GM13976 (cell line): ENCODE measurements around the gene SIGLEC8.

ENCODE experiments used
- DNase-seq: peaks from one replicate; pipeline ENCODE4 v3.0.0; 2012; ENCODE audit warnings: low spot score
- CTCF ChIP-seq: IDR thresholded peaks from 2 replicates; pipeline ENCODE4 v1.5.1; 2012; ENCODE audit warnings: borderline replicate concordance, mild to moderate bottlenecking; ENCODE audit not compliant: insufficient read depth; ENCODE audit errors: extremely low read depth, missing control alignments, control extremely low read depth
- in situ Hi-C: fragments of 300-500 bp; cut with MboI; formaldehyde crosslinking; loops from one replicate; pipeline ENCODE4 v1.12.0; 2022; ENCODE audit warnings: low sequenced_read_pairs, mixed read lengths, inconsistent platforms; ENCODE audit not compliant: unreplicated experiment

Gene SIGLEC8

GRCh38 chr19:51458051-51458645 is at the start of gene SIGLEC8:
TSS of gene SIGLEC8 (minus strand) at chr19:51458454. CDS start at chr19:51458387, 67 bp downstream.
- in situ Hi-C loops: no loop called here

GRCh38 chr19:51507640-51508058 is 49.4 kb upstream of the SIGLEC8 start:
- TF ChIP-seq CTCF: no peak
- DNase-seq: no peak
- in situ Hi-C loops: no loop called here

More at GRCh38 chr19:51458051-51458645, at the start of gene SIGLEC8:
- no peak for TF ChIP-seq CTCF
- DNase-seq: no peak

DNA sequence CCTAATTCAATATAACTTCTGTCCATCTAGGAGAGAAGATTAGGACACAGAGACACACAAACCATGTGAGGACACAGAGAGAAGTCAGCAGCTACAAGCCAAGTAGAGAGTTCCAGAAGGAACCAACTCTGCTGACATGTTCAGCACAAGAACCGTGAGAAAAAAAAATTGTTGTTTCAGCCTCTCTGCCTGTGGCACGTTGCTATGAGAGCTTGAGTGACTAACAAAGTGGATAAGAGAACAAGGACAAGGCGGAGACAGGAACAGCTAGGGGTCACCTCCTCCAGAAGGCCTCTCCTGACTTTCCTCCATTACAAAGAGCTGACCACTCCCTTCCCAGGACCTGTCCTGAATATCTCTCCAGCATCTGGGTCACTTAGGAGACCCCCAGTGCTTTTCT is 48.9 kb upstream of the SIGLEC8 start:
- no peak for TF ChIP-seq CTCF
- no peak for DNase-seq
- in situ Hi-C loops: no loop called here

GRCh38 chr19:51505904-51506303 is 47.6 kb upstream of the SIGLEC8 start:
- DNase-seq: no peak
- in situ Hi-C loops: no loop called here
- no peak for TF ChIP-seq CTCF

- no peak for DNase-seq
- no peak for TF ChIP-seq CTCF
- in situ Hi-C loops: no loop called here
Observed at GRCh38 chr19:51503896-51504295, 45.6 kb upstream of the SIGLEC8 start.

DNA sequence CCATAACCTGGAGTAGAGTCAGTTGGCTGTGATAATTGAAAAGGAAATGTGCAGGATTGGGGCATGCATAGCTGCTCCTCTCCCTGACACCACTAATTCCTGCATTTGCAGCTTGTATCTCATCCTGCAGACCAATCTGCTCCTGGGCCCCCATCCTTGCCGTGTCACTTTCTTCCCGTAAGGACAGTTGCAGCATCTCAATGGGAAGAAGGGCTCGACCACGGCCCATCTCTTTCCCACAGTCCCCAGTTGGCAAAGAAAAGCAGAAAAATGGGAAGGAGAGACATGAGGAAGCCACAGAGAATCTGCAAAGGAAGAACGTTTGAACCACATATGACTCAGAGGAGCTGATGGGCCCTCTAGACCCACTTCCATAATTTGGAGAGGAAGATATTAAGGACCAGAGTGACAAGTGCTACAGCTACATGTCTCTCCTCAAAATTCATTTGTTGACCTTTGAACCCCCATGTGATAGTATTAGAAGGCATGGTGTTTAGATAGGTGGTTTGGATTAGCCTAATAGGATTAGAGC is 45.1 kb upstream of the SIGLEC8 start:
- DNase-seq: no peak
- in situ Hi-C loops: no loop called here

More for the DNA sequence above, 45.1 kb upstream of the SIGLEC8 start:
- TF ChIP-seq CTCF: no peak
